SK-N-SH (cell line): ENCODE data around the gene VMAC.

Source experiments
- CHD2 ChIP-seq: fragments of 150-350 bp; IDR thresholded peaks from 2 replicates; pipeline ENCODE4 v1.6.1; 2018; ENCODE audit warnings: low read length; ENCODE audit not compliant: partially characterized antibody
- CTCF ChIP-seq: fragments of 200-600 bp; sonication (generic); IDR thresholded peaks from 2 replicates; pipeline ENCODE4 v1.6.1; 2017; ENCODE audit warnings: antibody characterized with exemption, mild to moderate bottlenecking, moderate library complexity
- MAX ChIP-seq: IDR thresholded peaks from 2 replicates; pipeline ENCODE4 v1.4.0; 2012; ENCODE audit warnings: low read depth
- POLR2AphosphoS5 ChIP-seq: IDR thresholded peaks from 2 replicates; pipeline ENCODE4 v1.6.1; 2012; ENCODE audit warnings: low read depth, low read length
- RFX5 ChIP-seq: IDR thresholded peaks from 2 replicates; pipeline ENCODE4 v1.6.1; 2012; ENCODE audit warnings: mild to moderate bottlenecking, improper control_type of control experiment, low read length
- SIN3A ChIP-seq: IDR thresholded peaks from 2 replicates; pipeline ENCODE4 v1.6.1; 2012; ENCODE audit warnings: low read depth, mild to moderate bottlenecking, low read length, moderate library complexity, borderline replicate concordance
- USF2 ChIP-seq: fragments of 150-350 bp; IDR thresholded peaks from 2 replicates; pipeline ENCODE4 v1.6.1; 2017; ENCODE audit warnings: antibody characterized with exemption, low read length, low read depth, borderline replicate concordance
- ZBTB33 ChIP-seq: IDR thresholded peaks from 2 replicates; pipeline ENCODE4 v1.4.0; 2012; ENCODE audit warnings: low read depth, borderline replicate concordance

GRCh38 chr19:5937550-5937949, 32.9 kb downstream of the VMAC start:
- peak; percentile 60 for TF ChIP-seq CHD2
- no peak for TF ChIP-seq CTCF
- TF ChIP-seq ZBTB33: no peak
- TF ChIP-seq SIN3A: no peak
- TF ChIP-seq RFX5: no peak
- TF ChIP-seq POLR2AphosphoS5: no peak
- TF ChIP-seq USF2: no peak
- TF ChIP-seq MAX: no peak
